ENCODE results near the gene MCM8. TPM values are rescaled to one million over a fixed set of nuclear protein-coding genes. Genes with fewer than 3 reads are reported as not detected.

MCM8 gene
- total and polyA plus RNA-seq, 3 donors from 2014 or later, result 19.9 to 25.4 (median 20.3) TPM

DNA sequence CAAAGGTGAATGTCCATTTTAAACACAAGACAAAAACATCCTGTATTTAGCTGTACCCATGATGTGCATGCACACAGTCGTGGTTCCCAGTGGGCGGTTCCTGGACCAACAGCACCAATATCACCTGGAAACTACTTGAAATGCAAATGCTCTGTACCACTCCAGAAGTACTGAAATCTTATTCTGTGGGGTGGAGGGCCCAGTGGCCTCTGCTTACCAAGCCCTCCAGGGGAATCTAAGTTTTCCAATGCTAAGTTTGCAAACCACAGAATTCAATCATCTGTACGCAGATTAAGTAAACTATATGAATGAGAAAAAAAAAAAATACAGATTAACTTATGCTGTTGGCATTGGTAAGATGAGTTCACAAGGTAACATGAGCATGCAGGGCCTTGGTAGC lies 14.2 kb upstream of the MCM8 start:
- Histone ChIP-seq H3K36me3 (ENCODE audit: low read depth, missing control alignments) (no peaks in the 10 kb centered on the region), H3K27me3 (no peaks in the 10 kb centered on the region), H3K4me1 (no peaks in the 10 kb centered on the region), H3K27ac (no peak overlapping the region), H3K4me3 (no peak overlapping the region), H3K9me3 (no peaks in the 10 kb centered on the region)
- no peak for DNase-seq
- 86 to 91% methylated on average over 3 of the region's 3 CpGs for WGBS, 2 donors
- TF ChIP-seq, protein P1, sequence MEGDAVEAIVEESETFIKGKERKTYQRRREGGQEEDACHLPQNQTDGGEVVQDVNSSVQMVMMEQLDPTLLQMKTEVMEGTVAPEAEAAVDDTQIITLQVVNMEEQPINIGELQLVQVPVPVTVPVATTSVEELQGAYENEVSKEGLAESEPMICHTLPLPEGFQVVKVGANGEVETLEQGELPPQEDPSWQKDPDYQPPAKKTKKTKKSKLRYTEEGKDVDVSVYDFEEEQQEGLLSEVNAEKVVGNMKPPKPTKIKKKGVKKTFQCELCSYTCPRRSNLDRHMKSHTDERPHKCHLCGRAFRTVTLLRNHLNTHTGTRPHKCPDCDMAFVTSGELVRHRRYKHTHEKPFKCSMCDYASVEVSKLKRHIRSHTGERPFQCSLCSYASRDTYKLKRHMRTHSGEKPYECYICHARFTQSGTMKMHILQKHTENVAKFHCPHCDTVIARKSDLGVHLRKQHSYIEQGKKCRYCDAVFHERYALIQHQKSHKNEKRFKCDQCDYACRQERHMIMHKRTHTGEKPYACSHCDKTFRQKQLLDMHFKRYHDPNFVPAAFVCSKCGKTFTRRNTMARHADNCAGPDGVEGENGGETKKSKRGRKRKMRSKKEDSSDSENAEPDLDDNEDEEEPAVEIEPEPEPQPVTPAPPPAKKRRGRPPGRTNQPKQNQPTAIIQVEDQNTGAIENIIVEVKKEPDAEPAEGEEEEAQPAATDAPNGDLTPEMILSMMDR (IDR thresholded peaks at IDR 0.05), result no peak
- no peak for TF ChIP-seq POLR2A (IDR thresholded peaks at IDR 0.05)
- intact Hi-C loops (cut with DNase I; ENCODE audit: low total_unique reads), result no loop called here

DNA sequence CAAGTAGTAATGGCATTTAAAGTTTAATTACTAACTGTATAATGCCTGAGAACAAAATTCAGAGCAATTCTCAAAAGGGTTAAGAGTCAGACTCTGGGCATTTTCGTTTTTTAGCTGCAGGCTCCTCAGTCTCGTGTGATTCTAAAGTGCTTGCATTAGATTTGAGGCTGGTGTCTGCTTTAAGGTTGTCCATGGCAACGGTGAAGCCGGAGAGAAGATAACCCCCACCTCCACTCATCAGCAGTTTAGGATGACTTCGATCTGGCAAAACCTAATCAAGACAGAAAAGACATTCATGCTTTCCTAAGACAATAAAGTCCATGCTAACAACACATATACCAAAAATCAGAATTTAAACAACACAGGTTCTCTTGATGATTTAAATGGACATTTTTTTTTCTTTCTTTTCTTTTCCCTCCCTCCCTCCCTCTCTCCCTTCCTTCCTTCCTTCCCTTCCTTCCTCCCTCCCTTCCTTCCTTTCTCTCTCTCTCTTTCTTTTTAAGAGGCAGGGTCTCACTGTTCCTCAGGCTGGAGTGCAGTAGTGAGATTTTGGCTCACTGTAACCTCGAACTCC lies 11.9 kb upstream of the MCM8 start:
- Histone ChIP-seq H3K4me1 (no peaks in the 10 kb centered on the region), H3K27me3 (no peaks in the 10 kb centered on the region), H3K27ac (no peak overlapping the region), H3K9me3 (no peaks in the 10 kb centered on the region), H3K36me3 (ENCODE audit: low read depth, missing control alignments) (no peaks in the 10 kb centered on the region), H3K4me3 (no peak overlapping the region)
- WGBS, 2 donors, result 69 to 77% methylated on average over 6 of the region's 6 CpGs
- intact Hi-C loops (cut with DNase I; ENCODE audit: low total_unique reads), result no loop called here
- TF ChIP-seq, protein P1 (IDR thresholded peaks at IDR 0.05), result no peak
- DNase-seq, result no peak

DNA sequence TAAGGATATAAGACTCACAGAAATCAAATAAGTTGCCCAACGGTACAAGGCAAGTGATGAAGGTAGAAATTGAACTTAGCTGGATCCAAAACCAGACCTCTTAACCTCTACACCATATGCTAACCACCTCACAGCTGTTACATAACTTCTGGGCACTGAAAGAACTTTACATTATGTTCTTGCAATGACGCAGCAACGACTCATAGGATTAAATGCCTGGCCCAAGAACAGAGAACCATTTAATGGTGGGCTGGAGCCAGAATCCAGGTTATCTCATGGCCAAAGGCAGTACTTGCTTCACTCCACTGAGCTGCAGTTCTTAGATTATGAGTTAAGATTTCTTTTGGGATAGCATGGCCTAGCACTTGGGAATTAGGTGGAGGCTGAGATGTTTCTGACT lies 4.5 kb upstream of the MCM8 start:
- H3K4me3 ChIP-seq, result no peak overlapping the region

DNA sequence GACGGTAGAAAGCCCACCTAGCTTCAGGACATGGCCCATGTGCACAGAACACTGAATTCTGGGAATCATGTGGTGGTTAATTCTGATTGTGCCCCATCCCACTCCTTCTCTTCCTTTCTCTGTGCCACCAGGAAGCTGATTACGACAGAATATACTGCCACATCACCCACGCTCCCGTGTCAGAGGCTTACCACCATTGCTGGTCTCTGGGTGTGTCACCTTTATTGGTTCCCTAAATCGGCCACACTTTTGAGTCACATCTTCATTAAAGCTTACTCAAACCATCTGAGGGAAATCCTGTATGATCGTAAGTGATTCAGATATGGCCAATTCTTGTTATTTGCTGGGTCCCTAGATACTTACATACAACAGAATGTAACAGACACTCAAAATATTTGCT lies 3.2 kb upstream of the MCM8 start:
- TF ChIP-seq, protein P1 (IDR thresholded peaks at IDR 0.05), result no peak
- no peak for TF ChIP-seq POLR2A (IDR thresholded peaks at IDR 0.05)
- peaks cover 8% of the 10 kb centered on the region for H3K4me1 ChIP-seq
- no peak overlapping the region for H3K27ac ChIP-seq
- no peak overlapping the region for H3K4me3 ChIP-seq
- H3K36me3 ChIP-seq (ENCODE audit: low read depth, missing control alignments), result no peaks in the 10 kb centered on the region
- H3K27me3 ChIP-seq, result no peaks in the 10 kb centered on the region
- no peaks in the 10 kb centered on the region for H3K9me3 ChIP-seq
- 88 to 89% methylated on average over 6 of the region's 6 CpGs for WGBS, 2 donors
- no peak for DNase-seq
- intact Hi-C loops (cut with DNase I; ENCODE audit: low total_unique reads), result no loop called here

More for the DNA sequence above, 4.5 kb upstream of the MCM8 start:
- no peak for TF ChIP-seq POLR2A (IDR thresholded peaks at IDR 0.05)
- TF ChIP-seq, protein P1 (IDR thresholded peaks at IDR 0.05), result no peak
- Histone ChIP-seq H3K27ac (no peak overlapping the region), H3K27me3 (no peaks in the 10 kb centered on the region), H3K4me1 (peaks cover 8% of the 10 kb centered on the region), H3K36me3 (ENCODE audit: low read depth, missing control alignments) (no peaks in the 10 kb centered on the region), H3K9me3 (no peaks in the 10 kb centered on the region)
- WGBS, 2 donors, result 86 to 93% methylated on average over 3 of the region's 3 CpGs
- intact Hi-C loops (cut with DNase I; ENCODE audit: low total_unique reads), result no loop called here
- DNase-seq, result no peak

DNA sequence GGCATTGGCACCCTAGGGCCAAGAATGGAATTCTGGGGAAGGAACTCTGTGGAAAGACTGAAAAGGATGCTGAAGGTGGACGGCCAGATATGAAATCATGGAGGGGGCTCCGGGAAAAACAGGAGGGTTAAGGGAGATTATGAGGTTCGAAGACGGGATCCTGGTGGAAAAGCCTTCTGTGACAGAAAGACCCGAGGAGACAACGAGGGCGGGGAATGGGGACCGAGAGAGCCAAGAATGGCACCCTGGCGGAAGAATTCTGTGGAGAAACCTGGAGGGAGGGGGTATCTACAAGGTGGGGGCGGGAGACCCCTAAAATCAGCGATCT lies 545 bp upstream of the MCM8 start:
- WGBS, 2 donors, result 0% methylated on average over 11 of the region's 11 CpGs
- Histone ChIP-seq H3K36me3 (ENCODE audit: low read depth, missing control alignments) (no peaks in the 10 kb centered on the region), H3K9me3 (no peaks in the 10 kb centered on the region), H3K27ac (peak overlapping the region in 1 of 2 donors; percentile 48), H3K4me3 (peak overlapping the region; percentile 54 to 90), H3K27me3 (no peaks in the 10 kb centered on the region), H3K4me1 (peaks cover 8% of the 10 kb centered on the region)
- TF ChIP-seq POLR2A (IDR thresholded peaks at IDR 0.05), result no peak
- TF ChIP-seq, protein P1 (IDR thresholded peaks at IDR 0.05), result no peak
- DNase-seq, result no peak
- intact Hi-C loops (cut with DNase I; ENCODE audit: low total_unique reads), result no loop called here
